H1 (cell line): Measurements from ENCODE around the gene SMAD6. TPM values are rescaled to one million over a fixed set of nuclear protein-coding genes. Genes with fewer than 3 reads are reported as not detected.

Experiments
- CTCF ChIA-PET: fragments of 300-600 bp; sonication (Branson Sonifier 250); formaldehyde crosslinking; loops from one replicate; lab custom pipeline; 2021; ENCODE audit not compliant: partially characterized antibody; lab: Charles Lee
- POLR2A ChIA-PET: fragments of 300-600 bp; sonication (Branson Sonifier 250); formaldehyde crosslinking; loops from one replicate; lab custom pipeline; 2021; ENCODE audit warnings: inconsistent platforms; ENCODE audit not compliant: partially characterized antibody; lab: Charles Lee
- DNase-seq, 2 experiments: peaks; one replicate each; pipeline versions ENCODE4 v3.0.0 to v3.0.0-alpha.2; 2010 to 2022; ENCODE audit warnings: low spot score in 2 of 2, low read depth in 1 of 2, mixed read lengths in 1 of 2
- FAIRE-seq: peaks from 2 replicates; lab custom pipeline; 2011; peaks lifted over from hg19 to GRCh38; lab: Jason Lieb, UNC
- H2AFZ ChIP-seq: 2 replicates; pipeline ENCODE4 v1.8.1; 2012; ENCODE audit warnings: low read length, inconsistent platforms
- H2AK5ac ChIP-seq: 2 replicates; pipeline ENCODE4 v1.6.1; 2013; ENCODE audit warnings: low read depth, low read length
- H2BK120ac ChIP-seq: replicated peaks from 2 replicates; pipeline ENCODE3; 2013; ENCODE audit warnings: low read depth, low read length, inconsistent platforms
- H2BK12ac ChIP-seq: 2 replicates; pipeline ENCODE4 v1.6.1; 2013; ENCODE audit warnings: low read depth, low read length
- H2BK15ac ChIP-seq: 2 replicates; pipeline ENCODE4 v1.6.1; 2013; ENCODE audit warnings: low read length
- H2BK20ac ChIP-seq: 2 replicates; pipeline ENCODE4 v1.6.1; 2013; ENCODE audit warnings: low read length
- H2BK5ac ChIP-seq: 2 replicates; pipeline ENCODE4 v1.6.1; 2013; ENCODE audit warnings: low read depth, low read length
- H3K14ac ChIP-seq: 2 replicates; pipeline ENCODE4 v1.6.1; 2013; ENCODE audit warnings: inconsistent platforms; ENCODE audit not compliant: insufficient read length
- H3K18ac ChIP-seq: 2 replicates; pipeline ENCODE4 v1.6.1; 2013; ENCODE audit warnings: low read length; ENCODE audit errors: extremely low read depth
- H3K23ac ChIP-seq: 2 replicates; pipeline ENCODE4 v1.6.1; 2013; ENCODE audit warnings: inconsistent platforms; ENCODE audit not compliant: insufficient read length
- H3K23me2 ChIP-seq: 2 replicates; pipeline ENCODE4 v1.6.1; 2013; ENCODE audit warnings: low read depth, low read length
- H3K27ac ChIP-seq: 2 replicates; pipeline ENCODE4 v1.6.1; 2011; ENCODE audit warnings: low read depth, low read length, inconsistent platforms
- H3K27me3 ChIP-seq, 4 experiments: replicated peaks in 1 of 4; 1 replicate in 1 of 4; 2 replicates in 3 of 4; pipeline versions ENCODE4 v1.6.1 to v1.8.1; 2011 to 2013; ENCODE audit warnings: low read length in 3 of 4, mild to moderate bottlenecking in 3 of 4, inconsistent platforms in 2 of 4, mixed read lengths in 2 of 4, moderate library complexity in 1 of 4; ENCODE audit not compliant: control insufficient read depth in 3 of 4, insufficient read depth in 3 of 4; ENCODE audit errors: extremely low read depth in 1 of 4
- H3K36me3 ChIP-seq, 4 experiments: 2 replicates each; pipeline versions ENCODE4 v1.6.1 to v1.8.1; 2011 to 2013; ENCODE audit warnings: mild to moderate bottlenecking in 4 of 4, low read length in 3 of 4, moderate library complexity in 2 of 4, control low read depth in 1 of 4, inconsistent platforms in 1 of 4; ENCODE audit not compliant: insufficient read depth in 4 of 4, control insufficient read depth in 2 of 4
- H3K4ac ChIP-seq: replicated peaks from 2 replicates; pipeline ENCODE3; 2013; ENCODE audit warnings: low read length, low read depth, mixed read lengths, inconsistent platforms; ENCODE audit not compliant: insufficient read length
- H3K4me1 ChIP-seq, 4 experiments: replicated peaks in 1 of 4; 1 replicate in 1 of 4; 2 replicates in 3 of 4; pipeline versions ENCODE4 v1.6.1 to v1.8.1; 2011 to 2013; ENCODE audit warnings: low read length in 3 of 4, inconsistent platforms in 2 of 4, mixed read lengths in 1 of 4; ENCODE audit not compliant: insufficient read depth in 4 of 4, control insufficient read depth in 3 of 4
- H3K4me2 ChIP-seq, 2 experiments: 2 replicates each; pipeline versions ENCODE4 v1.6.1 to v1.8.1; 2011 to 2013; ENCODE audit warnings: low read depth in 2 of 2, low read length in 2 of 2, control low read depth in 1 of 2, inconsistent platforms in 1 of 2, mild to moderate bottlenecking in 1 of 2; ENCODE audit not compliant: insufficient read depth in 1 of 2
- H3K4me3 ChIP-seq, 4 experiments: fragments of 200-600, 300-600 bp in 1 of 4; sonication (generic), shearing (Covaris generic), sonication (Bioruptor Twin) in 1 of 4; 2 replicates each; pipeline versions ENCODE4 v1.5.1 to v1.8.1; 2011 to 2016; ENCODE audit warnings: low read length in 4 of 4, low read depth in 3 of 4, control low read depth in 2 of 4, inconsistent platforms in 2 of 4, mild to moderate bottlenecking in 2 of 4, mixed read lengths in 1 of 4, moderate library complexity in 1 of 4; ENCODE audit not compliant: insufficient read depth in 2 of 4; ENCODE audit errors: extremely low read depth in 1 of 4
- H3K56ac ChIP-seq: replicated peaks from 2 replicates; pipeline ENCODE3; 2013; ENCODE audit warnings: low read depth, mild to moderate bottlenecking, mixed read lengths, low read length, inconsistent platforms; ENCODE audit not compliant: insufficient read length
- H3K79me1 ChIP-seq: 2 replicates; pipeline ENCODE4 v1.6.1; 2013; ENCODE audit warnings: low read depth, low read length, control low read depth
- H3K79me2 ChIP-seq, 2 experiments: 2 replicates each; pipeline versions ENCODE4 v1.6.1 to v1.8.1; 2012 to 2013; ENCODE audit warnings: low read length in 2 of 2, mild to moderate bottlenecking in 2 of 2, inconsistent platforms in 1 of 2; ENCODE audit not compliant: insufficient read depth in 2 of 2, control insufficient read depth in 1 of 2
- H3K9ac ChIP-seq, 4 experiments: replicated peaks in 1 of 4; 1 replicate in 1 of 4; 2 replicates in 3 of 4; pipeline versions ENCODE4 v1.6.1 to v1.8.1; 2011 to 2013; ENCODE audit warnings: low read depth in 3 of 4, low read length in 3 of 4, control low read depth in 2 of 4, mild to moderate bottlenecking in 2 of 4, moderate library complexity in 2 of 4, inconsistent platforms in 1 of 4; ENCODE audit errors: extremely low read depth in 1 of 4
- H3K9me3 ChIP-seq, 2 experiments: 2 replicates each; pipeline versions ENCODE4 v1.6.1 to v1.8.1; 2012 to 2013; ENCODE audit warnings: mild to moderate bottlenecking in 2 of 2, moderate library complexity in 2 of 2, control low read depth in 1 of 2, inconsistent platforms in 1 of 2, low read depth in 1 of 2, low read length in 1 of 2, mixed read lengths in 1 of 2; ENCODE audit not compliant: insufficient read depth in 2 of 2
- H4K20me1 ChIP-seq, 2 experiments: replicated peaks in 1 of 2; 2 replicates each; pipeline versions ENCODE3 to v1.8.1; 2011 to 2013; ENCODE audit warnings: inconsistent platforms in 2 of 2, low read length in 2 of 2, mild to moderate bottlenecking in 1 of 2; ENCODE audit not compliant: insufficient read depth in 2 of 2, control insufficient read depth in 1 of 2
- H4K5ac ChIP-seq: 2 replicates; pipeline ENCODE4 v1.6.1; 2013; ENCODE audit warnings: low read length, low read depth, mixed read lengths, inconsistent platforms; ENCODE audit not compliant: insufficient read length
- H4K8ac ChIP-seq: 2 replicates; pipeline ENCODE4 v1.8.0; 2013; ENCODE audit warnings: mild to moderate bottlenecking, moderate library complexity, low read length, inconsistent platforms; ENCODE audit not compliant: insufficient read depth; ENCODE audit errors: extremely low read depth
- H4K91ac ChIP-seq: replicated peaks from 2 replicates; pipeline ENCODE3; 2013; ENCODE audit warnings: low read length, mixed read lengths, inconsistent platforms; ENCODE audit not compliant: insufficient read length
- POLR2AphosphoS5 ChIP-seq: IDR thresholded peaks from 2 replicates; pipeline ENCODE4 v1.6.1; 2011; ENCODE audit warnings: low read depth, low read length
- WGBS, 2 experiments: shearing (Covaris generic) in 1 of 2; methylation state at CpG; one replicate each; pipeline versions ENCODE4 v1.1.6 to v1.1.7; 2013 to 2015; ENCODE audit warnings: low lambda C conversion rate in 2 of 2, mixed read lengths in 2 of 2, inconsistent platforms in 1 of 2, low coverage in 1 of 2, missing lambda C conversion rate in 1 of 2; ENCODE audit not compliant: insufficient replicate concordance in 2 of 2, insufficient coverage in 1 of 2, insufficient read length in 1 of 2; ENCODE audit errors: extremely low coverage in 1 of 2, missing lambda C conversion rate in 1 of 2; 5-methylcytosine and 5-hydroxymethylcytosine counted together
- polyA plus RNA-seq, 7 experiments: library from polyadenylated mRNA; depleted of rRNA in 3 of 7; stranded (reverse) in 5 of 7; unstranded in 2 of 7; fragments of >200 nt in 5 of 7; fragments of 200-250 nt in 2 of 7; gene quantifications; 1 replicate in 5 of 7; 2 replicates in 1 of 7; 4 replicates in 1 of 7; pipeline versions ENCODE4 v1.2.1 to v1.2.3, GENCODE V29; 2011 to 2013; ENCODE audit warnings: missing spikeins in 2 of 7, mixed read lengths in 2 of 7
- total RNA-seq: library from RNA; stranded (reverse); fragmentation: NEBNext Ultra II Directional; extraction: Animal tissue kit (Norgen Biotek cat#: 25700); gene quantifications from 2 replicates; pipeline ENCODE4 v1.2.1, GENCODE V29; 2021

Gene SMAD6
- total and polyA plus RNA-seq, 2 of the 8 experiments (the other 6 are each of a cell fraction or from before 2014, with no cell fraction given) = 1.8 to 7.0 TPM

- no peak overlapping the region for H4K91ac ChIP-seq
- no peak overlapping the region for H2BK5ac ChIP-seq
- CTCF ChIA-PET = interaction anchor here (1.2 to 17.8 kb wide), 3 partner anchors 17 to 52 kb away, joined by 3 to 201 read pairs (median 4); no protein-coding TSS in a partner anchor
- no peak overlapping the region for H2BK120ac ChIP-seq
- H3K56ac ChIP-seq = no peak overlapping the region
- no peaks in the 10 kb centered on the region; a peak in 1 of 7 replicates for H3K27me3 ChIP-seq
- no peaks in the 10 kb centered on the region for H3K9me3 ChIP-seq
- no peak overlapping the region for H2AK5ac ChIP-seq
- no peak overlapping the region for H3K4me2 ChIP-seq
- H3K27ac ChIP-seq = no peak overlapping the region
- no peak overlapping the region for H4K5ac ChIP-seq
- H4K8ac ChIP-seq = no peak overlapping the region
- H3K79me1 ChIP-seq = no peaks in the 10 kb centered on the region
- H3K4me3 ChIP-seq = no peak overlapping the region
- no peaks in the 10 kb centered on the region for H3K23me2 ChIP-seq
- no peak overlapping the region for H2AFZ ChIP-seq
- no peaks in the 10 kb centered on the region for H3K79me2 ChIP-seq
- H3K36me3 ChIP-seq = no peaks in the 10 kb centered on the region
- no peak overlapping the region for H2BK20ac ChIP-seq
- H3K9ac ChIP-seq = no peak overlapping the region
- no peak overlapping the region for H3K4ac ChIP-seq
- H3K18ac ChIP-seq = no peak overlapping the region
- DNase-seq = no peak
- H3K14ac ChIP-seq = no peak overlapping the region
- no peak for TF ChIP-seq POLR2AphosphoS5
- POLR2A ChIA-PET = no interaction called here
- no peaks in the 10 kb centered on the region for H4K20me1 ChIP-seq
- no peak for FAIRE-seq
- WGBS, 2 experiments = 95% methylated on average over 10 of the region's 10 CpGs; no CpG with 5 or more reads in 1 of the 2 experiments
- H3K23ac ChIP-seq = no peak overlapping the region
- no peak overlapping the region for H2BK15ac ChIP-seq
- no peaks in the 10 kb centered on the region for H3K4me1 ChIP-seq
- no peak overlapping the region for H2BK12ac ChIP-seq
Measured at GRCh38 chr15:66795851-66796250, 93.8 kb downstream of the SMAD6 start.
